Measurements from ENCODE around the gene CERS6. TPM values are rescaled to one million over a fixed set of nuclear protein-coding genes. Genes with fewer than 3 reads are reported as not detected.

Gene CERS6
- polyA plus RNA-seq, 3 donors: 5.3 to 13.2 (median 8.3) TPM

DNA sequence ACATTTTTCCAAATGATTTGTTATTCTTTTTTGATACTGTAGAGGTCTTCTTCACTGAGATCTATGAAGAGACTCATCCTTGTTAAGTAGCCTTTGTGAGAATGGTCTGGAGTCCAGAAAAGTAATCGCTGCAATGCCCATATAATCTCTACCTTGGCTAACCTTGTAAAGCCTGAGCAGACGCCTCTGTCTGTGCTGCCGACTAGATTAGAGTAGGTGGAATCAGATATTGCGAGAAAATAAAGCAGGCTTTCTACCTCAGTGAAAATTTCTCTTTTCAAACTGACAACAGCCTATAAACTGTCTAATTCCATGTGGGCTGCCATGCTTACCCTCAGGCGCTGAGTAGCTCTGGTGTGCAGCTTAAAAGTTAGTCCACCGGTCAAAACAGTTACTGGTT lies 17.5 kb upstream of the CERS6 start:
- 87 to 98% (median 97%) methylated on average over 6 of the region's 6 CpGs for WGBS, 3 donors
- H3K27ac ChIP-seq (ENCODE audit: low read depth, low read length): no peak overlapping the region

DNA sequence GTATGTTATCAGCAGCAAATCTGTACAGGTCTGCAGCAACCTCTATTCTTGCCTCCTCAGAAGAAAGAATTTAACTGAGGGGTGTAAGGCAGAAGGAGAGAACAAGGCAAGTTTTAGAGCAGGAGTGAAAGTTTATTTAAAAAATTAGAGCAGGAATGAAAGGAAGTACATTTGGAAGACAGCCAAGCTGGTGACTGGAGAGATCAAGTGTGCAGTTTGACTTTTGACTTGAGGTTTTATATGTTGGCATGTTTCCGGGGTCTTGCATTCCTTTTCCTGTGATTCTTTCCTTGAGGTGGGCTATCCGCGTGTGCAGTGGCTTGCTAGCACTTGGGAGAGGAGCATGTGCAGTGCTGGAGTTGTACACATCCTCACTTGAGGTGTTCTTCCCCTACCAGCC lies 16.5 kb upstream of the CERS6 start:
- WGBS, 3 donors: 26 to 55% (median 27%) methylated on average over 3 of the region's 3 CpGs
- H3K27ac ChIP-seq (ENCODE audit: low read depth, low read length): no peak overlapping the region

DNA sequence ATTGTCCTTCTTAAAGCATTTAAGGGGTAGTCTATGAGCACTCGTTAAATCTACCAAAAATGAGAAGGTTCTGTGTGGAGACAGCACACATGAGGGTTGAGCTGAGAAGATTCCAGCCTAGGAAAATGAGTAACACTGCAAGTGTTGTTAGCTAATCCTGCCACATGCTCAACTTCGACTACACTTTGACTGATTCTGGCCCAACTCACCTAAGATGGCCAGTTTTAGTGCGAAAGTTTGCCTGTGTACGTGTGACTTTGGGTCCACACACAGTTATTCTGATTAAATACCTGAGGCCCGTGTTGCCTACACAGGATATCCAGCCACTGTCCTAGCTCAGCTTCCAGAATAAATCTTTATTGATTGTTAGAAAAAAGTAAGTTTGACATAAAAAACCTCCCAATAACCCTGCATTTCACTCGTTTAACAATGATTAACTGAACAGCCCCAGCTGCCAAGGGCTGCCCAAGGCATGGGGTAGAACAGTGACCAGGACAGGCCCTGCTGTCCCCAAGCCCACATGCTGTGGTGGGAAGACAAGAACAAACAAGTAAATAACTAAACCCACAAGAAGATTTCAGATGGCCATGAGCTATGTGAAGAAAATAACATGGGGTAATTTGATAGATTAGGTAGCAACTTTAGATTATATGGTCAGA lies 14.7 kb upstream of the CERS6 start:
- no peak overlapping the region for H3K27ac ChIP-seq (ENCODE audit: low read depth, low read length)
- WGBS, 3 donors: 77 to 92% (median 91%) methylated on average over 6 of the region's 6 CpGs

DNA sequence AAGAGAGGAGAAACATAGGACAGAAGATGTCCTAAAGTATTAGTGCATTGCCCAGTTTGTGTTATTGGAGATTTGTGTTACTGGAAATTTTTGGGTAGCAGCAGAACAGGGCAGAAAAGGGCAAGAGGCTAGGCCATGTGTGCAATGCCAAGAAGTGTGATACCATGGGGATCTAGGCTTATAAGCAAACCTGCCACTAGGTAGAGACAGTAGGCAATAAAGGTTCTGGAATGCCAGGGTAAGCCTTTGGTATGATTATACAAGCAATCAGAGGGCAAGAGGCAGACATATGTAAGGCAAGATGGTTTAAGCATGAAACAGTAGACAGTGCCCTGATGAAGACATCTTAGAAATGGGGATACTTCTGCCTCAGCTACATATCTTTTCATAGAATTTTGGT lies 12.3 kb upstream of the CERS6 start:
- no peak overlapping the region for H3K27ac ChIP-seq (ENCODE audit: low read depth, low read length)

DNA sequence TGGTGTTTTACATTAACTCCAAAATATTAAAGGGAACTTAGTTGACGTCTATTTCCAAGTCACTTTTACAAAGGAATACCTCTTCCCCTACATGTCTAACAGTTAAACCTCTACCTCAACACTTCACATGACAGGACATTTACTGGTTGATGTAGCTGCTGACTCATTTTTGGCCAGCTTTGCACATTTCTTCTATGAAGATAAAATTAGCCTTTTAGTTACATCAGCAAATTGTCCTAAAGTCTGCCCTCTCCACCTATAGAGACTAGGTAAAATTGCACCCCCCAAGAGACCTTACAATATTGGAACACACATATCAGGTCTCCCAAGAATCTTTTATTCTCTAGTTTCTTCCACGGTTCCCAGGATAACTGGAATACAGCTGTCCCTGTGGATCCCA lies 10.1 kb upstream of the CERS6 start:
- no peak overlapping the region for H3K27ac ChIP-seq (ENCODE audit: low read depth, low read length)
- WGBS, 3 donors: 94 to 97% (median 97%) methylated on average over 2 of the region's 2 CpGs

- H3K27ac ChIP-seq (ENCODE audit: low read depth, low read length): no peak overlapping the region
These were observed 7.1 kb upstream of the CERS6 start for GRCh38 chr2:168448980-168449379.

- 49 to 80% (median 67%) methylated on average over 3 of the region's 3 CpGs for WGBS, 3 donors
- no peak overlapping the region for H3K27ac ChIP-seq (ENCODE audit: low read depth, low read length)
These were observed 6.7 kb upstream of the CERS6 start for GRCh38 chr2:168449419-168449818.

- 84 to 91% (median 91%) methylated on average over 1 of the region's 1 CpG for WGBS, 3 donors
These were observed 5.9 kb upstream of the CERS6 start for GRCh38 chr2:168450171-168450570.

GRCh38 chr2:168450732-168451131 lies 5.3 kb upstream of the CERS6 start:
- WGBS, 3 donors: 79 to 86% (median 83%) methylated on average over 5 of the region's 5 CpGs
- H3K27ac ChIP-seq (ENCODE audit: low read depth, low read length): no peak overlapping the region

More at GRCh38 chr2:168450171-168450570, 5.9 kb upstream of the CERS6 start:
- no peak overlapping the region for H3K27ac ChIP-seq (ENCODE audit: low read depth, low read length)

DNA sequence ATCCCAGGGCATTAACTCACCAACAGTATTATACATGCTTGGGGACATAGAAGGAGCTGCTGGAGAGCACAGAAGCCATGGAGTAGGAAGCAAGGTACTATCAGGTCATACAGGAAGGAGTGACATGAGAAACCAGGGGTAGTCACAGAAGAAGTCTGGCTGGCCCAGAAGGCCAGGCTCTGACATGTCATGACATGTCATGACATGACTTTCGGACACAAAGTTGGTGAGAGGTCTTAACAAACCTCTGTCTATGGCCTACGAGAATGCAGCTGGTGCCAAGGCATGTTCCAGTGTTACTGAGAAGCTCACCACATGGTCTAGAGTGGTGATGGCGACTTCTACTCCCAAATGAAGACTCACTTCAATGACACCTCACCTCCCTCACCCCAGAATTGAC lies 3.3 kb upstream of the CERS6 start:
- H3K27ac ChIP-seq (ENCODE audit: low read depth, low read length): no peak overlapping the region
- WGBS, 3 donors: 91 to 99% (median 92%) methylated on average over 3 of the region's 3 CpGs

GRCh38 chr2:168453404-168453803 lies 2.7 kb upstream of the CERS6 start:
- WGBS, 3 donors: 89 to 94% (median 90%) methylated on average over 3 of the region's 3 CpGs

GRCh38 chr2:168454737-168455644 lies 1.1 kb upstream of the CERS6 start:
- 66 to 73% (median 72%) methylated on average over 6 of the region's 6 CpGs for WGBS, 3 donors
- H3K27ac ChIP-seq (ENCODE audit: low read depth, low read length): no peak overlapping the region

More at GRCh38 chr2:168453404-168453803, 2.7 kb upstream of the CERS6 start:
- H3K27ac ChIP-seq (ENCODE audit: low read depth, low read length): no peak overlapping the region

- no peak overlapping the region for H3K27ac ChIP-seq (ENCODE audit: low read depth, low read length)
- 0 to 1% (median 0%) methylated on average over 54 to 61 of the region's 61 CpGs for WGBS, 3 donors
These were observed 583 bp downstream of the CERS6 start for GRCh38 chr2:168456521-168457189.

GRCh38 chr2:168457190-168457895 lies 1.3 kb downstream of the CERS6 start:
- 14 to 32% (median 23%) methylated on average over 17 of the region's 17 CpGs for WGBS, 3 donors

GRCh38 chr2:168458139-168458538 lies 2.1 kb downstream of the CERS6 start:
- no peak overlapping the region for H3K27ac ChIP-seq (ENCODE audit: low read depth, low read length)
- WGBS, 3 donors: 26 to 33% (median 28%) methylated on average over 1 of the region's 1 CpG

More at GRCh38 chr2:168457190-168457895, 1.3 kb downstream of the CERS6 start:
- H3K27ac ChIP-seq (ENCODE audit: low read depth, low read length): no peak overlapping the region

GRCh38 chr2:168459256-168459655 lies 3.2 kb downstream of the CERS6 start:
- no peak overlapping the region for H3K27ac ChIP-seq (ENCODE audit: low read depth, low read length)
- 91 to 96% (median 94%) methylated on average over 4 of the region's 4 CpGs for WGBS, 3 donors

GRCh38 chr2:168460571-168460970 lies 4.5 kb downstream of the CERS6 start:
- 66 to 83% (median 79%) methylated on average over 2 of the region's 2 CpGs for WGBS, 3 donors
- H3K27ac ChIP-seq (ENCODE audit: low read depth, low read length): no peak overlapping the region

DNA sequence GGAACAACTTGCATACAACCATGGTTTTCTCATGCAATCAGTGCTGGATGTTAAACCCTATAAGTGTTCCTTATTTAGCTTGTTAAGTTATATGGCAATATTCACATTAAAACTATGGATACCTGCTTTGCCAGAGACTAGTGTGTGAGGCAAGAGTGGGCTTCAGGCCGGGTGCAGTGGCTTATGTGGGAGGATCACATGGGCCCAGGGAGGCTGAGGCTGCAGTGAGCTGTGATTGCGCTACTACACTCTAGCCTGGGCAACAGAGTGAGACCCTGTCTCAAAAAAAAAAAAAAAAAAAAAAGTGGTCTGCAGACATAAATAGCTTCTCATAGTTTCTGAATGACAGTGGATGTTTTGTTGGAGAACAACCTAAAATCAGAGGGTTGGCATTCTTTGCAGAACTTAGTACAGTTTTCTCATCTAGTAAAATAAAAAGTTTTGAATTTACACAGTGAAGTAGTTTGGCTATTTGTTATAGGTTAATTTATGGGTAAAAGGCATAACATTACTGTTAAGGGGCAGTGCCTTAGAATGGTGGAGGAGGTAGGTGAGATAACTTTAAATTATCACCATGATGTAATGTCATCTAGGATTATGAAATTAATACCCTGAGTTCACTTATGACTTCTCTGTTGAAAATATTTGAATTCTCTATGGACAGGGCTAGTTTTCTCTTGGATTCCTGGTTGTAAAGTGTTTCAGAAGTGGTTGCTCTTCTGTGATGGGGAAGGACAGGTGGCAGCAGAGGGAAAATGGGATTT lies 5.3 kb downstream of the CERS6 start:
- WGBS, 3 donors: 57 to 91% (median 86%) methylated on average over 2 of the region's 2 CpGs
- no peak overlapping the region for H3K27ac ChIP-seq (ENCODE audit: low read depth, low read length)

Measured in adipose tissue (tissue), 3 donors.